ENCODE data around the gene FNTB. TPM values are rescaled to one million over a fixed set of nuclear protein-coding genes. Genes with fewer than 3 reads are reported as not detected.

The FNTB gene
- total RNA-seq, 4 donors from 2014 or later: 34.0 to 48.6 (median 38.8) TPM

DNA sequence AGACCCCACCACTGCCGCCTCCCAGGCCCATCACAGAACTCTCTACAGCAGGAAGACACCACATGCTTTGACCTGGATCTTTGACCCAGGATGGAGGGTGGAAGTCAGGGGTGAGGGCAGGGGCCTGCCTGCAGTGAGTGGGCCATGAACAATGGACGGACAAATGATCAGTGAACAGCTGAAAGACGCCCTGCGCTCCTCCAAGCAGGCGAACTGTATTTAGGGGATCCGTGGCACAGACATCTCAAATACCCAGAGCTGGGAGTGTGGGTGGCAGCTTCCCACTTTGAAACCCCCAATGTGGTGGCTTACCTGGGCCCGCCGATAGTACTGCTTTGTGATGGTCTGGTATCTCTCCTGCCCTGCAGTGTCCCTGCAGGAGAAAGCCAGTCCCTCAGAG lies 35.4 kb upstream of the FNTB start:
- no peak for TF ChIP-seq POLR2A (IDR thresholded peaks at IDR 0.05)
- TF ChIP-seq, protein P1, sequence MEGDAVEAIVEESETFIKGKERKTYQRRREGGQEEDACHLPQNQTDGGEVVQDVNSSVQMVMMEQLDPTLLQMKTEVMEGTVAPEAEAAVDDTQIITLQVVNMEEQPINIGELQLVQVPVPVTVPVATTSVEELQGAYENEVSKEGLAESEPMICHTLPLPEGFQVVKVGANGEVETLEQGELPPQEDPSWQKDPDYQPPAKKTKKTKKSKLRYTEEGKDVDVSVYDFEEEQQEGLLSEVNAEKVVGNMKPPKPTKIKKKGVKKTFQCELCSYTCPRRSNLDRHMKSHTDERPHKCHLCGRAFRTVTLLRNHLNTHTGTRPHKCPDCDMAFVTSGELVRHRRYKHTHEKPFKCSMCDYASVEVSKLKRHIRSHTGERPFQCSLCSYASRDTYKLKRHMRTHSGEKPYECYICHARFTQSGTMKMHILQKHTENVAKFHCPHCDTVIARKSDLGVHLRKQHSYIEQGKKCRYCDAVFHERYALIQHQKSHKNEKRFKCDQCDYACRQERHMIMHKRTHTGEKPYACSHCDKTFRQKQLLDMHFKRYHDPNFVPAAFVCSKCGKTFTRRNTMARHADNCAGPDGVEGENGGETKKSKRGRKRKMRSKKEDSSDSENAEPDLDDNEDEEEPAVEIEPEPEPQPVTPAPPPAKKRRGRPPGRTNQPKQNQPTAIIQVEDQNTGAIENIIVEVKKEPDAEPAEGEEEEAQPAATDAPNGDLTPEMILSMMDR (IDR thresholded peaks at IDR 0.05): no peak
- intact Hi-C loops (cut with DNase I; ENCODE audit: low total_unique reads): no loop called here
- no peak overlapping the region for H3K4me3 ChIP-seq (ENCODE audit: low read depth, poor library complexity, severe bottlenecking)
- DNase-seq (ENCODE audit: low spot score in 2 of 2): peak in 1 of 2 donors; percentile 82
- WGBS, 2 donors: 96 to 98% methylated on average over 7 to 8 of the region's 8 CpGs

DNA sequence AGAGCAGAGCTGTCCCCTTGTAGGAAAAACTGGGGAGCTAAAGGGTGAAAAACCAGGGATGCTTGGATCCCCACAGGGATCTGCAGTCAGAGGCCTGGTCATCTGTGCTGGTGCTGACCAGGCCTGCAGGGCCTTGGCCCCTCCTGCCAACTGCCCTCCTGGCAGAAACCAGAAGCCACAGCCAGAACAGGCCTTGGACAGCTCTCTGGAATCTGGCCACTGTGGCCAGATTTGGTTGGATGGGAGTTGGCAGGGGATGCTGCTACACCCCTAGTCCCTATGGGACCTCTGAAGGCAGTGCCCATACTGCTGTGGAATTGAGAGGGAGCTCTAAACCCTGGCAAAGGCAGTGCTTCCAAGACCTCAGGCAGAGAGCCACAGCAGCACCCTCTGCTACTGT lies 35.0 kb upstream of the FNTB start:
- DNase-seq (ENCODE audit: low spot score in 2 of 2): peak in 1 of 2 donors; percentile 68
- intact Hi-C loops (cut with DNase I; ENCODE audit: low total_unique reads): no loop called here
- no peak for TF ChIP-seq POLR2A (IDR thresholded peaks at IDR 0.05)
- TF ChIP-seq, protein P1 (IDR thresholded peaks at IDR 0.05): no peak
- no peak overlapping the region for H3K4me3 ChIP-seq (ENCODE audit: low read depth, poor library complexity, severe bottlenecking)

DNA sequence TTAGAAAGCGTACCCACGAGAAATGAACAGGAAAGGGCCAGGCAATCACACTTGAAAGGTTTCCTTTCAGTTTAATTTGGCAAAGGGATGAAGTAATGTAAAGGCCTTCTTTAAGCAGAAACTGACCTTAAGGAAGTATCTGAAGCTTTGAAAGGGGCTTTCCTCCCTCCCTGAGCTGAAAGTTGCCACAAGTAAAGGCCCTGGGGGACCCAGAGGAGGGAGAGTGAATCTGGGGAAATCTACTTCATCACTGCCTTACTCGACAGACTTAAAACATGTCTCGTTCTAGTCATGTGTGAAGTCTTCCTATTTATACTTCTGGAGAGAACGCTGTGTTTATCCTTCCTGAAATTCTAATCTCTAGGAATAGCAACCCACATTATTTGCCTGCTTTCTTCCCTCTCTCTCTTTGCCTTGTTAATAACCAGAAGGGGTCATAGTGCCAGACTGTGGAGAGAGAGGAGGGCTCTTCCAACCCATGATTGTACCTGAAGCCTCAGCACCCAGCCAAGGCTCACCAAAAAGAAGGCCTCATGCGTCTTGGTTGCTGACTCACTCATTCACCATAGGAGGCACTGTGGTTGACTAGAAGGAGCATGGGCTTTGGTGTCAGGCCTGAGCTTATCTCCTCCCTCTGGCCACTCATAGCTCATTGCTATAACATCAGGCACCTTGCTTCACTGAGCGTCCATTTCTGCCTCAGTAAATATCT lies 33.9 kb upstream of the FNTB start:
- no peak overlapping the region for H3K4me3 ChIP-seq (ENCODE audit: low read depth, poor library complexity, severe bottlenecking)
- WGBS, 2 donors: 77 to 83% methylated on average over 7 of the region's 7 CpGs
- intact Hi-C loops (cut with DNase I; ENCODE audit: low total_unique reads): no loop called here
- DNase-seq (ENCODE audit: low spot score in 2 of 2): peak in 1 of 2 donors; percentile 18
- TF ChIP-seq POLR2A (IDR thresholded peaks at IDR 0.05): no peak
- TF ChIP-seq, protein P1 (IDR thresholded peaks at IDR 0.05): no peak

DNA sequence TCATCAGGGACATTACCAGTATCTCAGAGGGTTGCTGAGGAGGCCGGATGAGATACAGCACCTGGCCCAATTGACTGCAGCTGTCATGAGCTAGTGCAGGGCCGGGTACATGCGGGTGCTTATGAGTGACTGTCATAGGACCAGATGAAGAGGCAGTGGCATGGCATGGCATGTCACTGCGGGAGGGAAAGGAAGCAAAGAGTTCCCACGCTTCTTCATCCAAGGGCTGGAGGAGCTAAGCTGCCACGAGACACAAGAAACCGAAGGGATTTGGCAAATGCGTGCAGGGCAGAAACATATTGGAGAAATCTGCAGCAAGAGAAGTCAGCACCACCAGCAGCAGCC lies 33.4 kb upstream of the FNTB start:
- TF ChIP-seq, protein P1 (IDR thresholded peaks at IDR 0.05): no peak
- TF ChIP-seq POLR2A (IDR thresholded peaks at IDR 0.05): no peak
- WGBS, 2 donors: 89 to 90% methylated on average over 8 of the region's 8 CpGs
- intact Hi-C loops (cut with DNase I; ENCODE audit: low total_unique reads): no loop called here
- peak in 1 of 2 donors; percentile 36 for DNase-seq (ENCODE audit: low spot score in 2 of 2)
- no peak overlapping the region for H3K4me3 ChIP-seq (ENCODE audit: low read depth, poor library complexity, severe bottlenecking)

DNA sequence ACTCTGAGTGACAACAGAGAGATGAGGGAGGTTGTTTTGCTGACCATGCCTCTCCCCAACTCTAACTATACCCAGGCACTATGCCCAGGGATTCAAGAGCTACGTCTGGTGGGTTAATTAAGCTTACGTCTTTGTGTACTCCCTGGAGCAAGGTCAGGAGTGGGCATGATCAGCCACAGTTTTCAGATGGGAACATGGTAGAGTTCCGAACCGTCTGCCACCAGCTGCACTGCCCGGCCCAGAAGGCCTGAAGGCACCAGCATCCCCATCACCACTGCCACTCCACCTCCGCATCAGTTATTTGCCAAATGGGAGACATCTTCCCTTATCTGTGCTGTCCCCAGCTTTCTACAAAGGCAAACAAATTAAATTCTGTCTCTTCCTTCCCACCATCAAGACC lies 33.0 kb upstream of the FNTB start:
- DNase-seq (ENCODE audit: low spot score in 2 of 2): peak in 1 of 2 donors; percentile 68
- TF ChIP-seq, protein P1 (IDR thresholded peaks at IDR 0.05): no peak
- no peak for TF ChIP-seq POLR2A (IDR thresholded peaks at IDR 0.05)
- WGBS, 2 donors: 87 to 93% methylated on average over 6 of the region's 6 CpGs
- H3K4me3 ChIP-seq (ENCODE audit: low read depth, poor library complexity, severe bottlenecking): no peak overlapping the region
- intact Hi-C loops (cut with DNase I; ENCODE audit: low total_unique reads): no loop called here

Data from lower leg skin (tissue), 4 donors.